Activated T-helper 17 cell treated with anti-CD3 and anti-CD28 coated beads, Interleukin-2, amount 50 U/mL, for 72 hours (primary cell): ENCODE results near the gene GUCA1A. TPM values are rescaled to one million over a fixed set of nuclear protein-coding genes. Genes with fewer than 3 reads are reported as not detected.
A peak's percentile ranks its signal among the peaks of the same experiment; 100 is the strongest.
"Not testable (repeated sequence)": the region's sequence is repeated elsewhere in the genome, so short reads cannot be mapped to it uniquely, and the experiment has no call there.

Source experiments
- ATAC-seq: fragments of 150-1000 bp; cut with Tn5 transposase; replicated peaks from 2 replicates; pipeline ENCODE4 v1.10.0; 2021; ENCODE audit warnings: mild to moderate bottlenecking, moderate library complexity
- H3K27ac Mint-ChIP-seq: one replicate; pipeline ENCODE4 v1.8.0; 2022; ENCODE audit warnings: mixed read lengths
- H3K27me3 Mint-ChIP-seq: one replicate; pipeline ENCODE4 v1.8.0; 2022; ENCODE audit warnings: mixed read lengths
- H3K36me3 Mint-ChIP-seq: one replicate; pipeline ENCODE4 v1.8.0; 2022; ENCODE audit warnings: low read depth, mild to moderate bottlenecking, mixed read lengths
- H3K4me1 Mint-ChIP-seq: one replicate; pipeline ENCODE4 v1.8.0; 2022; ENCODE audit warnings: mixed read lengths
- H3K4me3 Mint-ChIP-seq: one replicate; pipeline ENCODE4 v1.8.0; 2022; ENCODE audit warnings: mild to moderate bottlenecking, mixed read lengths
- H3K9me3 Mint-ChIP-seq: one replicate; pipeline ENCODE4 v1.8.0; 2022; ENCODE audit warnings: mixed read lengths
- total RNA-seq, 2 donors: library from RNA; stranded (reverse); gene quantifications; one replicate each; pipeline ENCODE4 v1.2.3, GENCODE V29; 2022

Gene GUCA1A
- total RNA-seq, 2 donors from 2014 or later = 0.22 to 0.61 TPM

GRCh38 chr6:42138630-42139619 is 34.2 kb upstream of the GUCA1A start:
- no peak overlapping the region for H3K4me3 Mint-ChIP-seq
- H3K4me1 Mint-ChIP-seq = peaks cover 4% of the 10 kb centered on the region

GRCh38 chr6:42140032-42140431 is 33.1 kb upstream of the GUCA1A start:
- H3K27me3 Mint-ChIP-seq = peaks cover 16% of the 10 kb centered on the region
- no peak overlapping the region for H3K27ac Mint-ChIP-seq
- peaks cover 4% of the 10 kb centered on the region for H3K4me1 Mint-ChIP-seq
- H3K36me3 Mint-ChIP-seq = no peaks in the 10 kb centered on the region
- no peak for ATAC-seq
- no peaks in the 10 kb centered on the region for H3K9me3 Mint-ChIP-seq
- H3K4me3 Mint-ChIP-seq = no peak overlapping the region

More at GRCh38 chr6:42138630-42139619, 34.2 kb upstream of the GUCA1A start:
- Mint-ChIP-seq H3K27me3 (peaks cover 18% of the 10 kb centered on the region), H3K36me3 (no peaks in the 10 kb centered on the region), H3K27ac (no peak overlapping the region), H3K9me3 (no peaks in the 10 kb centered on the region)
- ATAC-seq = no peak

GRCh38 chr6:42140756-42141602 is 32.2 kb upstream of the GUCA1A start:
- peaks cover 4% of the 10 kb centered on the region for H3K4me1 Mint-ChIP-seq
- H3K9me3 Mint-ChIP-seq = no peaks in the 10 kb centered on the region
- H3K4me3 Mint-ChIP-seq = no peak overlapping the region
- no peaks in the 10 kb centered on the region for H3K36me3 Mint-ChIP-seq
- H3K27ac Mint-ChIP-seq = no peak overlapping the region
- peaks cover 20% of the 10 kb centered on the region for H3K27me3 Mint-ChIP-seq
- no peak for ATAC-seq

GRCh38 chr6:42141603-42142117 is 31.5 kb upstream of the GUCA1A start:
- Mint-ChIP-seq H3K4me1 (peaks cover 4% of the 10 kb centered on the region), H3K4me3 (no peak overlapping the region), H3K36me3 (no peaks in the 10 kb centered on the region), H3K27ac (no peak overlapping the region), H3K9me3 (no peaks in the 10 kb centered on the region), H3K27me3 (peaks cover 20% of the 10 kb centered on the region)
- no peak for ATAC-seq

GRCh38 chr6:42142118-42142835 is 30.9 kb upstream of the GUCA1A start, which contains the start of gene C6orf132:
TSS of gene C6orf132 (minus strand) at chr6:42142620. CDS start at chr6:42142444, 176 bp downstream.
- H3K27ac Mint-ChIP-seq = no peak within 1 kb of the TSS
- ATAC-seq = no peak

GRCh38 chr6:42147138-42147562 is 26.0 kb upstream of the GUCA1A start:
- H3K27me3 Mint-ChIP-seq = peaks cover 12% of the 10 kb centered on the region
- H3K9me3 Mint-ChIP-seq = no peaks in the 10 kb centered on the region
- no peak overlapping the region for H3K27ac Mint-ChIP-seq
- ATAC-seq = no peak
- no peak overlapping the region for H3K4me3 Mint-ChIP-seq
- peaks cover 4% of the 10 kb centered on the region for H3K4me1 Mint-ChIP-seq
- H3K36me3 Mint-ChIP-seq = no peaks in the 10 kb centered on the region

More at GRCh38 chr6:42142118-42142835, 30.9 kb upstream of the GUCA1A start, which contains the start of gene C6orf132:
- H3K4me3 Mint-ChIP-seq = peak within 1 kb of the TSS; percentile 24
- H3K36me3 Mint-ChIP-seq = no peaks in the 10 kb centered on the region
- H3K27me3 Mint-ChIP-seq = peaks cover 20% of the 10 kb centered on the region
- H3K9me3 Mint-ChIP-seq = no peaks in the 10 kb centered on the region
- H3K4me1 Mint-ChIP-seq = peaks cover 4% of the 10 kb centered on the region

GRCh38 chr6:42148058-42148457 is 25.1 kb upstream of the GUCA1A start:
- no peaks in the 10 kb centered on the region for H3K36me3 Mint-ChIP-seq
- ATAC-seq = no peak
- H3K27ac Mint-ChIP-seq = no peak overlapping the region
- no peak overlapping the region for H3K4me3 Mint-ChIP-seq
- H3K9me3 Mint-ChIP-seq = no peaks in the 10 kb centered on the region
- no peaks in the 10 kb centered on the region for H3K4me1 Mint-ChIP-seq
- peaks cover 8% of the 10 kb centered on the region for H3K27me3 Mint-ChIP-seq

- Mint-ChIP-seq H3K4me3 (no peak overlapping the region), H3K36me3 (no peaks in the 10 kb centered on the region), H3K27ac (no peak overlapping the region), H3K27me3 (peaks cover 4% of the 10 kb centered on the region), H3K4me1 (no peaks in the 10 kb centered on the region), H3K9me3 (no peaks in the 10 kb centered on the region)
- no peak for ATAC-seq
Measured at GRCh38 chr6:42150254-42150653, 22.9 kb upstream of the GUCA1A start.

- no peaks in the 10 kb centered on the region for H3K9me3 Mint-ChIP-seq
- no peak for ATAC-seq
- no peaks in the 10 kb centered on the region for H3K27me3 Mint-ChIP-seq
- H3K4me1 Mint-ChIP-seq = no peaks in the 10 kb centered on the region
- H3K4me3 Mint-ChIP-seq = no peak overlapping the region
- no peak overlapping the region for H3K27ac Mint-ChIP-seq
- H3K36me3 Mint-ChIP-seq = no peaks in the 10 kb centered on the region
Measured at GRCh38 chr6:42152024-42152423, 21.1 kb upstream of the GUCA1A start.

GRCh38 chr6:42152528-42153213 is 20.5 kb upstream of the GUCA1A start:
- H3K4me1 Mint-ChIP-seq, H3K9me3 Mint-ChIP-seq, H3K36me3 Mint-ChIP-seq, ATAC-seq, H3K27me3 Mint-ChIP-seq, H3K4me3 Mint-ChIP-seq, H3K27ac Mint-ChIP-seq: not testable (repeated sequence)

- ATAC-seq = no peak
- H3K27me3 Mint-ChIP-seq = no peaks in the 10 kb centered on the region
- H3K36me3 Mint-ChIP-seq = no peaks in the 10 kb centered on the region
- no peak overlapping the region for H3K4me3 Mint-ChIP-seq
- no peak overlapping the region for H3K27ac Mint-ChIP-seq
- no peaks in the 10 kb centered on the region for H3K4me1 Mint-ChIP-seq
- H3K9me3 Mint-ChIP-seq = no peaks in the 10 kb centered on the region
Measured at GRCh38 chr6:42153921-42154320, 19.2 kb upstream of the GUCA1A start.

GRCh38 chr6:42154461-42155209 is 18.5 kb upstream of the GUCA1A start:
- Mint-ChIP-seq H3K36me3 (no peaks in the 10 kb centered on the region), H3K9me3 (no peaks in the 10 kb centered on the region), H3K27me3 (no peaks in the 10 kb centered on the region), H3K4me1 (no peaks in the 10 kb centered on the region), H3K4me3 (no peak overlapping the region), H3K27ac (no peak overlapping the region)
- ATAC-seq = no peak

- no peak for ATAC-seq
- Mint-ChIP-seq H3K4me1 (no peaks in the 10 kb centered on the region), H3K4me3 (no peak overlapping the region), H3K9me3 (no peaks in the 10 kb centered on the region), H3K36me3 (no peaks in the 10 kb centered on the region), H3K27ac (no peak overlapping the region), H3K27me3 (no peaks in the 10 kb centered on the region)
Measured at GRCh38 chr6:42155293-42155692, 17.9 kb upstream of the GUCA1A start.
